ENCODE data around the gene COPG1.

- TF ChIP-seq TAF1 (IDR thresholded peaks at IDR 0.05; ENCODE audit: borderline replicate concordance, insufficient read depth, low read length) (no peak), POLR2AphosphoS5 (IDR thresholded peaks at IDR 0.05; ENCODE audit: low read depth, low read length) (no peak)
These were observed 62.7 kb downstream of the COPG1 start for GRCh38 chr3:129312021-129312639.

Data from PFSK-1 (cell line).